SK-N-SH (cell line): ENCODE data around the gene SLC16A12. TPM values are rescaled to one million over a fixed set of nuclear protein-coding genes. Genes with fewer than 3 reads are reported as not detected.

ENCODE experiments used
- CTCF ChIA-PET: fragments of 300-600, 350-600 bp; formaldehyde crosslinking; extraction: SDS; loops from one replicate; lab custom pipeline; 2021; lab: Yijun Ruan, JAX
- POLR2A ChIA-PET: fragments of 350-600 bp; sonication (Branson Sonifier 250); formaldehyde crosslinking; extraction: SDS; loops from one replicate; lab custom pipeline; 2020; ENCODE audit warnings: antibody characterized with exemption, inconsistent platforms; lab: Yijun Ruan, JAX
- DNase-seq: peaks from one replicate; pipeline ENCODE4 v3.0.0; 2012
- H2AFZ ChIP-seq: fragments of 200-600 bp; sonication (generic); 2 replicates; pipeline ENCODE4 v1.8.1; 2016; ENCODE audit warnings: antibody characterized with exemption, mild to moderate bottlenecking, low read depth
- H3F3A ChIP-seq: fragments of 200-600 bp; sonication (generic); replicated peaks from 2 replicates; pipeline ENCODE3; 2016; ENCODE audit warnings: antibody characterized with exemption, mild to moderate bottlenecking; ENCODE audit not compliant: insufficient read depth
- H3K27ac ChIP-seq, 2 experiments: fragments of 200-500 bp in 1 of 2; fragments of 200-600 bp in 1 of 2; sonication (Bioruptor generic) in 1 of 2; sonication (generic), shearing (Covaris generic) in 1 of 2; 2 replicates each; pipeline versions ENCODE4 v1.5.1 to v1.6.1; 2014 to 2016; ENCODE audit warnings: low read depth in 2 of 2, inconsistent platforms in 1 of 2, low read length in 1 of 2, mild to moderate bottlenecking in 1 of 2, mixed read lengths in 1 of 2
- H3K27me3 ChIP-seq: fragments of 200-600 bp; sonication (generic), shearing (Covaris generic); 2 replicates; pipeline ENCODE4 v1.6.1; 2016; ENCODE audit warnings: mixed run types; ENCODE audit not compliant: insufficient read depth
- H3K36me3 ChIP-seq, 2 experiments: fragments of 200-500 bp in 1 of 2; fragments of 200-600 bp in 1 of 2; sonication (Bioruptor generic) in 1 of 2; sonication (generic) in 1 of 2; replicated peaks in 1 of 2; 2 replicates each; pipeline versions ENCODE3 to v1.5.1; 2014 to 2016; ENCODE audit warnings: low read length in 1 of 2, mild to moderate bottlenecking in 1 of 2; ENCODE audit not compliant: insufficient read depth in 2 of 2, control insufficient read depth in 1 of 2
- H3K4me1 ChIP-seq, 2 experiments: fragments of 200-500 bp in 1 of 2; fragments of 200-600 bp in 1 of 2; sonication (Bioruptor generic) in 1 of 2; sonication (generic), shearing (Covaris generic) in 1 of 2; 2 replicates each; pipeline versions ENCODE4 v1.5.1 to v1.6.1; 2014 to 2016; ENCODE audit warnings: low read depth in 1 of 2, low read length in 1 of 2, mixed run types in 1 of 2; ENCODE audit not compliant: insufficient read depth in 2 of 2, control insufficient read depth in 1 of 2
- H3K4me2 ChIP-seq: fragments of 200-600 bp; sonication (generic), shearing (Covaris generic); 2 replicates; pipeline ENCODE4 v1.6.1; 2017; ENCODE audit warnings: mixed run types
- H3K4me3 ChIP-seq, 2 experiments: fragments of 200-500 bp in 1 of 2; fragments of 200-600 bp in 1 of 2; sonication (Bioruptor generic) in 1 of 2; sonication (generic), shearing (Covaris generic) in 1 of 2; 2 replicates each; pipeline versions ENCODE4 v1.5.1 to v1.8.1; 2014 to 2016; ENCODE audit warnings: low read depth in 2 of 2, inconsistent platforms in 1 of 2, low read length in 1 of 2, mild to moderate bottlenecking in 1 of 2, mixed read lengths in 1 of 2, moderate library complexity in 1 of 2
- H3K79me2 ChIP-seq: fragments of 200-600 bp; sonication (generic); 2 replicates; pipeline ENCODE4 v1.8.1; 2017; ENCODE audit warnings: mild to moderate bottlenecking; ENCODE audit not compliant: insufficient read depth
- H3K9ac ChIP-seq: fragments of 200-600 bp; sonication (generic); 2 replicates; pipeline ENCODE4 v1.6.1; 2017; ENCODE audit warnings: mixed run types
- H3K9me2 ChIP-seq: fragments of 200-600 bp; sonication (generic); 2 replicates; pipeline ENCODE4 v1.6.1; 2017; ENCODE audit warnings: mixed run types
- H3K9me3 ChIP-seq: fragments of 200-600 bp; sonication (generic); 2 replicates; pipeline ENCODE4 v1.6.1; 2017; ENCODE audit warnings: mixed run types, mild to moderate bottlenecking, moderate library complexity
- H4K20me1 ChIP-seq: fragments of 200-600 bp; sonication (generic); 2 replicates; pipeline ENCODE4 v1.6.1; 2017; ENCODE audit warnings: mild to moderate bottlenecking, mixed run types; ENCODE audit not compliant: insufficient read depth
- ELF1 ChIP-seq: IDR thresholded peaks from 2 replicates; pipeline ENCODE4 v1.4.0; 2012
- EZH2phosphoT487 ChIP-seq: fragments of 200-600 bp; sonication (generic); IDR thresholded peaks from 2 replicates; pipeline ENCODE4 v1.6.1; 2017; ENCODE audit warnings: low read depth, mixed run types, mild to moderate bottlenecking, antibody characterized with exemption, moderate library complexity, borderline replicate concordance
- FOSL2 ChIP-seq: IDR thresholded peaks from 2 replicates; pipeline ENCODE4 v1.4.0; 2012; ENCODE audit warnings: low read depth, mild to moderate bottlenecking, moderate library complexity, borderline replicate concordance
- FOXJ3 ChIP-seq: sonication (generic); formaldehyde crosslinking; IDR thresholded peaks from 2 replicates; pipeline ENCODE4 v1.5.1; 2020; ENCODE audit warnings: mild to moderate bottlenecking, missing genetic modification reagents
- GABPA ChIP-seq: IDR thresholded peaks from 2 replicates; pipeline ENCODE4 v1.4.0; 2012; ENCODE audit warnings: low read depth, mild to moderate bottlenecking
- MEF2A ChIP-seq: IDR thresholded peaks from 2 replicates; pipeline ENCODE4 v1.4.0; 2012; ENCODE audit warnings: low read depth, borderline replicate concordance
- MXI1 ChIP-seq: IDR thresholded peaks from 2 replicates; pipeline ENCODE4 v1.6.1; 2012; ENCODE audit warnings: mild to moderate bottlenecking, low read depth, low read length, improper control_type of control experiment
- NRF1 ChIP-seq: IDR thresholded peaks from 2 replicates; pipeline ENCODE4 v1.6.1; 2012; ENCODE audit warnings: low read depth, mild to moderate bottlenecking, low read length
- POLR2AphosphoS5 ChIP-seq: IDR thresholded peaks from 2 replicates; pipeline ENCODE4 v1.6.1; 2012; ENCODE audit warnings: low read depth, low read length
- RCOR1 ChIP-seq: fragments of 150-350 bp; IDR thresholded peaks from 2 replicates; pipeline ENCODE4 v1.6.1; 2017; ENCODE audit warnings: antibody characterized with exemption, low read length
- RXRA ChIP-seq: IDR thresholded peaks from 2 replicates; pipeline ENCODE4 v1.4.0; 2012; ENCODE audit warnings: low read depth, mild to moderate bottlenecking, borderline replicate concordance
- SIN3A ChIP-seq: IDR thresholded peaks from 2 replicates; pipeline ENCODE4 v1.6.1; 2012; ENCODE audit warnings: low read depth, mild to moderate bottlenecking, low read length, moderate library complexity, borderline replicate concordance
- TAF1 ChIP-seq: IDR thresholded peaks from 2 replicates; pipeline ENCODE4 v1.6.1; 2012; ENCODE audit warnings: low read depth, mild to moderate bottlenecking, low read length, moderate library complexity, borderline replicate concordance
- TCF12 ChIP-seq: IDR thresholded peaks from 2 replicates; pipeline ENCODE4 v1.4.0; 2012
- TEAD4 ChIP-seq: IDR thresholded peaks from 2 replicates; pipeline ENCODE4 v1.4.0; 2012; ENCODE audit warnings: mild to moderate bottlenecking, borderline replicate concordance; ENCODE audit not compliant: insufficient read depth
- YY1 ChIP-seq: IDR thresholded peaks from 2 replicates; pipeline ENCODE4 v1.4.0; 2012; ENCODE audit warnings: low read depth, mild to moderate bottlenecking
- WGBS: methylation state at CpG from one replicate; pipeline ENCODE4 v1.1.6; 2017; ENCODE audit warnings: low lambda C conversion rate; 5-methylcytosine and 5-hydroxymethylcytosine counted together
- polyA plus RNA-seq, 3 experiments: library from polyadenylated mRNA; depleted of rRNA; stranded (reverse); fragments of >200 nt; gene quantifications; 2 replicates each; pipeline ENCODE4 v1.2.3, GENCODE V29; 2012
- TF ChIP-seq, protein P1 (sequence below): IDR thresholded peaks from 2 replicates; pipeline ENCODE4 v1.4.0; 2012; ENCODE audit warnings: low read depth, borderline replicate concordance
- TF ChIP-seq, protein P2 (sequence below): fragments of 200-600 bp; sonication (generic); IDR thresholded peaks from 2 replicates; pipeline ENCODE4 v1.6.1; 2017; ENCODE audit warnings: antibody characterized with exemption, mild to moderate bottlenecking, moderate library complexity
- TF ChIP-seq, protein P3 (sequence below): fragments of 150-350 bp; IDR thresholded peaks from 2 replicates; pipeline ENCODE4 v1.6.1; 2017; ENCODE audit warnings: antibody characterized with exemption, low read length, low read depth, borderline replicate concordance

The SLC16A12 gene
- polyA plus RNA-seq, 1 of the 3 experiments (the other 2 are of a cell fraction) = 0.13 TPM

DNA sequence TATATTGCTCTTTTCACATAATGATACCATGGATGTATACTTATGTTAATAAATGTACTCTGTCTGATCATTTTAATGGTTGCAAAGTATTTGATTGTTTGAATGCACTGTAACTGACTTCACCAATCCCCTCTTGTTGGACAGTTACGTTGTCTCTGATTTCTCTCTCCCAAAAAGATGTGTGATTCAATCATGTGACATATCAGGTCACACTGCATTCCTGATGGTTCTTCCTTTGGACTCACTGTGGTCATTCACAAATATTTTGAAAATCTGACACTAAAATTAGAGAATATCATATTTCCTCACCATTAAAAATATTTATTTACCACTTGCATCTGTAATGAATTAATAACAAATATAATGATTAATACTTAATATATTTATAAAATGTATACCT, 22.2 kb downstream of the SLC16A12 start:
- ChIA-PET CTCF (no interaction called here), POLR2A (no interaction called here)
- 94% methylated on average over 1 of the region's 1 CpG for WGBS
- no peaks in the 10 kb centered on the region for H4K20me1 ChIP-seq
- H3K9ac ChIP-seq = no peak overlapping the region
- no peak for TF ChIP-seq TAF1
- no peak for TF ChIP-seq FOSL2
- no peak for TF ChIP-seq FOXJ3
- TF ChIP-seq MXI1 = no peak
- TF ChIP-seq, protein P1, sequence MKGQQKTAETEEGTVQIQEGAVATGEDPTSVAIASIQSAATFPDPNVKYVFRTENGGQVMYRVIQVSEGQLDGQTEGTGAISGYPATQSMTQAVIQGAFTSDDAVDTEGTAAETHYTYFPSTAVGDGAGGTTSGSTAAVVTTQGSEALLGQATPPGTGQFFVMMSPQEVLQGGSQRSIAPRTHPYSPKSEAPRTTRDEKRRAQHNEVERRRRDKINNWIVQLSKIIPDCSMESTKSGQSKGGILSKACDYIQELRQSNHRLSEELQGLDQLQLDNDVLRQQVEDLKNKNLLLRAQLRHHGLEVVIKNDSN = no peak
- TF ChIP-seq RXRA = no peak
- TF ChIP-seq POLR2AphosphoS5 = no peak
- no peak for TF ChIP-seq TCF12
- no peak for TF ChIP-seq NRF1
- TF ChIP-seq, protein P2, sequence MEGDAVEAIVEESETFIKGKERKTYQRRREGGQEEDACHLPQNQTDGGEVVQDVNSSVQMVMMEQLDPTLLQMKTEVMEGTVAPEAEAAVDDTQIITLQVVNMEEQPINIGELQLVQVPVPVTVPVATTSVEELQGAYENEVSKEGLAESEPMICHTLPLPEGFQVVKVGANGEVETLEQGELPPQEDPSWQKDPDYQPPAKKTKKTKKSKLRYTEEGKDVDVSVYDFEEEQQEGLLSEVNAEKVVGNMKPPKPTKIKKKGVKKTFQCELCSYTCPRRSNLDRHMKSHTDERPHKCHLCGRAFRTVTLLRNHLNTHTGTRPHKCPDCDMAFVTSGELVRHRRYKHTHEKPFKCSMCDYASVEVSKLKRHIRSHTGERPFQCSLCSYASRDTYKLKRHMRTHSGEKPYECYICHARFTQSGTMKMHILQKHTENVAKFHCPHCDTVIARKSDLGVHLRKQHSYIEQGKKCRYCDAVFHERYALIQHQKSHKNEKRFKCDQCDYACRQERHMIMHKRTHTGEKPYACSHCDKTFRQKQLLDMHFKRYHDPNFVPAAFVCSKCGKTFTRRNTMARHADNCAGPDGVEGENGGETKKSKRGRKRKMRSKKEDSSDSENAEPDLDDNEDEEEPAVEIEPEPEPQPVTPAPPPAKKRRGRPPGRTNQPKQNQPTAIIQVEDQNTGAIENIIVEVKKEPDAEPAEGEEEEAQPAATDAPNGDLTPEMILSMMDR = no peak
- no peak for TF ChIP-seq MEF2A
- TF ChIP-seq RCOR1 = no peak
- no peak for TF ChIP-seq YY1
- no peak for TF ChIP-seq ELF1
- TF ChIP-seq, protein P3, sequence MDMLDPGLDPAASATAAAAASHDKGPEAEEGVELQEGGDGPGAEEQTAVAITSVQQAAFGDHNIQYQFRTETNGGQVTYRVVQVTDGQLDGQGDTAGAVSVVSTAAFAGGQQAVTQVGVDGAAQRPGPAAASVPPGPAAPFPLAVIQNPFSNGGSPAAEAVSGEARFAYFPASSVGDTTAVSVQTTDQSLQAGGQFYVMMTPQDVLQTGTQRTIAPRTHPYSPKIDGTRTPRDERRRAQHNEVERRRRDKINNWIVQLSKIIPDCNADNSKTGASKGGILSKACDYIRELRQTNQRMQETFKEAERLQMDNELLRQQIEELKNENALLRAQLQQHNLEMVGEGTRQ = no peak
- TF ChIP-seq EZH2phosphoT487 = no peak
- TF ChIP-seq GABPA = no peak
- no peak for TF ChIP-seq SIN3A
- no peak for TF ChIP-seq TEAD4
- DNase-seq = no peak
- no peaks in the 10 kb centered on the region for H3K9me3 ChIP-seq
- H3K4me1 ChIP-seq = peaks cover 8 to 17% of the 10 kb centered on the region in 2 experiments; a peak in 3 of 4 replicates
- no peaks in the 10 kb centered on the region for H3K36me3 ChIP-seq
- H2AFZ ChIP-seq = no peak overlapping the region
- H3K79me2 ChIP-seq = no peaks in the 10 kb centered on the region
- H3K4me3 ChIP-seq = no peak overlapping the region
- peaks cover 15% of the 10 kb centered on the region for H3F3A ChIP-seq
- no peak overlapping the region for H3K4me2 ChIP-seq
- no peak overlapping the region for H3K27ac ChIP-seq
- H3K9me2 ChIP-seq = no peaks in the 10 kb centered on the region
- no peaks in the 10 kb centered on the region for H3K27me3 ChIP-seq
